Liver (tissue), 9 donors: ENCODE measurements around the gene BIRC3. TPM values are rescaled to one million over a fixed set of nuclear protein-coding genes. Genes with fewer than 3 reads are reported as not detected.

Source experiments
- DNase-seq: peaks from one replicate; pipeline ENCODE4 v3.0.0-alpha.2; 2017; ENCODE audit warnings: low spot score
- H3K27ac ChIP-seq, 2 donors: one replicate each; pipeline ENCODE4 v1.7.0; 2013; ENCODE audit warnings: inconsistent platforms in 2 of 2, low read length in 2 of 2, control low read depth in 1 of 2, low read depth in 1 of 2, mild to moderate bottlenecking in 1 of 2
- H3K27me3 ChIP-seq, 4 donors: one replicate each; pipeline versions ENCODE4 v1.6.1 to v1.7.0; 2013; ENCODE audit warnings: low read length in 3 of 4, inconsistent platforms in 1 of 4, mild to moderate bottlenecking in 1 of 4, moderate library complexity in 1 of 4; ENCODE audit not compliant: control insufficient read depth in 4 of 4, insufficient read depth in 4 of 4
- H3K36me3 ChIP-seq, 4 donors: one replicate each; pipeline versions ENCODE4 v1.6.1 to v1.7.0; 2013; ENCODE audit warnings: low read length in 3 of 4, mild to moderate bottlenecking in 3 of 4, low read depth in 1 of 4, moderate library complexity in 1 of 4; ENCODE audit not compliant: control insufficient read depth in 4 of 4, insufficient read depth in 3 of 4
- H3K4me1 ChIP-seq, 4 donors: one replicate each; pipeline versions ENCODE4 v1.6.1 to v1.7.0; 2013; ENCODE audit warnings: low read length in 3 of 4, mild to moderate bottlenecking in 3 of 4, moderate library complexity in 1 of 4; ENCODE audit not compliant: control insufficient read depth in 4 of 4, insufficient read depth in 4 of 4
- H3K4me3 ChIP-seq, 3 donors: one replicate each; pipeline versions ENCODE4 v1.6.1 to v1.7.0; 2013; ENCODE audit warnings: low read length in 3 of 3, control low read depth in 1 of 3, low read depth in 1 of 3, mild to moderate bottlenecking in 1 of 3
- H3K9ac ChIP-seq, 2 donors: one replicate each; pipeline ENCODE4 v1.7.0; 2013; ENCODE audit warnings: low read length in 2 of 2, mild to moderate bottlenecking in 2 of 2, moderate library complexity in 2 of 2, control low read depth in 1 of 2, low read depth in 1 of 2
- H3K9me3 ChIP-seq, 4 donors: one replicate each; pipeline versions ENCODE4 v1.6.1 to v1.7.0; 2013; ENCODE audit warnings: low read length in 3 of 4; ENCODE audit not compliant: control insufficient read depth in 4 of 4
- EGR1 ChIP-seq, 2 donors: IDR thresholded peaks; 2 replicates each; pipeline ENCODE4 v1.6.1; 2016 to 2018; ENCODE audit warnings: antibody characterized with exemption in 2 of 2, low read depth in 2 of 2
- FOXA1 ChIP-seq: IDR thresholded peaks from 2 replicates; pipeline ENCODE4 v1.6.1; 2016; ENCODE audit warnings: antibody characterized with exemption
- GABPA ChIP-seq, 2 donors: IDR thresholded peaks in 1 of 2; conservative IDR thresholded peaks in 1 of 2; 2 replicates each; pipeline ENCODE4 v1.6.1; 2016; ENCODE audit warnings: antibody characterized with exemption in 2 of 2, mild to moderate bottlenecking in 1 of 2, moderate library complexity in 1 of 2
- HNF4A ChIP-seq, 2 donors: conservative IDR thresholded peaks; 2 replicates each; pipeline ENCODE4 v1.6.1; 2016; ENCODE audit warnings: antibody characterized with exemption in 2 of 2, mild to moderate bottlenecking in 2 of 2
- HNF4G ChIP-seq: IDR thresholded peaks from 2 replicates; pipeline ENCODE4 v1.6.1; 2016; ENCODE audit warnings: antibody characterized with exemption
- JUND ChIP-seq, 2 donors: IDR thresholded peaks; 2 replicates each; pipeline ENCODE4 v1.6.1; 2016; ENCODE audit warnings: antibody characterized with exemption in 2 of 2
- NR2F2 ChIP-seq: IDR thresholded peaks from 2 replicates; pipeline ENCODE4 v1.6.1; 2016; ENCODE audit warnings: antibody characterized with exemption
- RAD21 ChIP-seq, 2 donors: IDR thresholded peaks; 2 replicates each; pipeline ENCODE4 v1.6.1; 2016; ENCODE audit warnings: antibody characterized with exemption in 2 of 2, mild to moderate bottlenecking in 2 of 2
- RXRA ChIP-seq, 2 donors: IDR thresholded peaks; 2 replicates each; pipeline ENCODE4 v1.6.1; 2017 to 2018; ENCODE audit warnings: antibody characterized with exemption in 2 of 2, mild to moderate bottlenecking in 1 of 2
- SP1 ChIP-seq: IDR thresholded peaks from 2 replicates; pipeline ENCODE4 v1.6.1; 2018; ENCODE audit warnings: antibody characterized with exemption, mild to moderate bottlenecking
- WGBS: extraction: QIAGEN DNeasy Blood & Tissue Kit; methylation state at CpG from one replicate; pipeline ENCODE4 v1.1.7; 2013; 5-methylcytosine and 5-hydroxymethylcytosine counted together
- polyA plus RNA-seq, 2 donors: library from polyadenylated mRNA; stranded (reverse) in 1 of 2; unstranded in 1 of 2; fragments of 200-250 nt in 1 of 2; fragments of >200 nt in 1 of 2; fragmentation: Nextera tagmentation in 1 of 2; extraction: Ambion mirVana in 1 of 2; gene quantifications; one replicate each; pipeline versions ENCODE4 v1.2.1 to v1.2.3, GENCODE V29; 2013 to 2015
- total RNA-seq, 2 donors: library from RNA; depleted of rRNA; stranded (reverse); fragments of >200 nt; gene quantifications; one replicate each; pipeline ENCODE4 v1.2.3, GENCODE V29; 2014
- TF ChIP-seq, protein P1 (sequence below): IDR thresholded peaks from 2 replicates; pipeline ENCODE4 v1.6.1; 2016; ENCODE audit warnings: antibody characterized with exemption, mild to moderate bottlenecking
- TF ChIP-seq, protein P2 (sequence below): IDR thresholded peaks from 2 replicates; pipeline ENCODE4 v1.6.1; 2016; ENCODE audit warnings: antibody characterized with exemption
- TF ChIP-seq, protein P3 (sequence below): IDR thresholded peaks from 2 replicates; pipeline ENCODE4 v1.6.1; 2016; ENCODE audit warnings: antibody characterized with exemption
- TF ChIP-seq, protein P4 (sequence below): IDR thresholded peaks from 2 replicates; pipeline ENCODE4 v1.6.1; 2016; ENCODE audit warnings: antibody characterized with exemption
- donor health status: healthy.
- donor health status: healthy.
- donor health status: healthy.
- donor health status: healthy.
- donor health status: healthy.

Gene BIRC3
- total and polyA plus RNA-seq, 4 donors = 1.4 to 8.1 (median 2.9) TPM

DNA sequence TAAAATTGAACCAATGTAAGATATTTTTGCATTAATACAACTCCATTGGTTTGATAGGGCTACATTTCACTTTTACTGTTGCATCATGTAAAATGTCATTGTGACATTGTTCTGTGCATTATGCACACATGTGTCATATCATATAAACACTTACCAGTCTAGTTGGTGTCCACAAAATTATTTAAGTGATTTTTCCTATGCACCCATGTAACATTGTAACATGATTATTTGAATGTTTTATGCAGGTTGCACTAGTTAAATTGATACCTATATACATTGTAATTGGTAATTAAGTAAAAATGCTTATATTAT lies 9.6 kb upstream of the BIRC3 start:
- Histone ChIP-seq H3K9ac (no peak overlapping the region), H3K27me3 (no peaks in the 10 kb centered on the region), H3K9me3 (peaks cover 0 to 2% (median under 1%) of the 10 kb centered on the region in 4 donors), H3K27ac (no peak overlapping the region), H3K4me1 (no peaks in the 10 kb centered on the region), H3K36me3 (no peaks in the 10 kb centered on the region), H3K4me3 (no peak overlapping the region)
- no peak for DNase-seq
- TF ChIP-seq GABPA (IDR thresholded peaks at IDR 0.05 in 1 of 2, conservative IDR thresholded peaks at IDR 0.05 in 1 of 2) = no peak
- TF ChIP-seq JUND (IDR thresholded peaks at IDR 0.05) = no peak
- no peak for TF ChIP-seq NR2F2
- no peak for TF ChIP-seq HNF4G
- TF ChIP-seq HNF4A (conservative IDR thresholded peaks at IDR 0.05) = no peak
- TF ChIP-seq RXRA (IDR thresholded peaks at IDR 0.05) = no peak
- TF ChIP-seq RAD21 (IDR thresholded peaks at IDR 0.05) = no peak
- no peak for TF ChIP-seq FOXA1
- no peak for TF ChIP-seq EGR1 (IDR thresholded peaks at IDR 0.05; ENCODE audit: low read depth in 2 of 2)
- TF ChIP-seq, protein P1, sequence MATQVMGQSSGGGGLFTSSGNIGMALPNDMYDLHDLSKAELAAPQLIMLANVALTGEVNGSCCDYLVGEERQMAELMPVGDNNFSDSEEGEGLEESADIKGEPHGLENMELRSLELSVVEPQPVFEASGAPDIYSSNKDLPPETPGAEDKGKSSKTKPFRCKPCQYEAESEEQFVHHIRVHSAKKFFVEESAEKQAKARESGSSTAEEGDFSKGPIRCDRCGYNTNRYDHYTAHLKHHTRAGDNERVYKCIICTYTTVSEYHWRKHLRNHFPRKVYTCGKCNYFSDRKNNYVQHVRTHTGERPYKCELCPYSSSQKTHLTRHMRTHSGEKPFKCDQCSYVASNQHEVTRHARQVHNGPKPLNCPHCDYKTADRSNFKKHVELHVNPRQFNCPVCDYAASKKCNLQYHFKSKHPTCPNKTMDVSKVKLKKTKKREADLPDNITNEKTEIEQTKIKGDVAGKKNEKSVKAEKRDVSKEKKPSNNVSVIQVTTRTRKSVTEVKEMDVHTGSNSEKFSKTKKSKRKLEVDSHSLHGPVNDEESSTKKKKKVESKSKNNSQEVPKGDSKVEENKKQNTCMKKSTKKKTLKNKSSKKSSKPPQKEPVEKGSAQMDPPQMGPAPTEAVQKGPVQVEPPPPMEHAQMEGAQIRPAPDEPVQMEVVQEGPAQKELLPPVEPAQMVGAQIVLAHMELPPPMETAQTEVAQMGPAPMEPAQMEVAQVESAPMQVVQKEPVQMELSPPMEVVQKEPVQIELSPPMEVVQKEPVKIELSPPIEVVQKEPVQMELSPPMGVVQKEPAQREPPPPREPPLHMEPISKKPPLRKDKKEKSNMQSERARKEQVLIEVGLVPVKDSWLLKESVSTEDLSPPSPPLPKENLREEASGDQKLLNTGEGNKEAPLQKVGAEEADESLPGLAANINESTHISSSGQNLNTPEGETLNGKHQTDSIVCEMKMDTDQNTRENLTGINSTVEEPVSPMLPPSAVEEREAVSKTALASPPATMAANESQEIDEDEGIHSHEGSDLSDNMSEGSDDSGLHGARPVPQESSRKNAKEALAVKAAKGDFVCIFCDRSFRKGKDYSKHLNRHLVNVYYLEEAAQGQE = no peak
- TF ChIP-seq, protein P2, sequence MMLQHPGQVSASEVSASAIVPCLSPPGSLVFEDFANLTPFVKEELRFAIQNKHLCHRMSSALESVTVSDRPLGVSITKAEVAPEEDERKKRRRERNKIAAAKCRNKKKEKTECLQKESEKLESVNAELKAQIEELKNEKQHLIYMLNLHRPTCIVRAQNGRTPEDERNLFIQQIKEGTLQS = no peak
- TF ChIP-seq, protein P3, sequence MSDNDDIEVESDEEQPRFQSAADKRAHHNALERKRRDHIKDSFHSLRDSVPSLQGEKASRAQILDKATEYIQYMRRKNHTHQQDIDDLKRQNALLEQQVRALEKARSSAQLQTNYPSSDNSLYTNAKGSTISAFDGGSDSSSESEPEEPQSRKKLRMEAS = no peak
- no peak for TF ChIP-seq SP1

DNA sequence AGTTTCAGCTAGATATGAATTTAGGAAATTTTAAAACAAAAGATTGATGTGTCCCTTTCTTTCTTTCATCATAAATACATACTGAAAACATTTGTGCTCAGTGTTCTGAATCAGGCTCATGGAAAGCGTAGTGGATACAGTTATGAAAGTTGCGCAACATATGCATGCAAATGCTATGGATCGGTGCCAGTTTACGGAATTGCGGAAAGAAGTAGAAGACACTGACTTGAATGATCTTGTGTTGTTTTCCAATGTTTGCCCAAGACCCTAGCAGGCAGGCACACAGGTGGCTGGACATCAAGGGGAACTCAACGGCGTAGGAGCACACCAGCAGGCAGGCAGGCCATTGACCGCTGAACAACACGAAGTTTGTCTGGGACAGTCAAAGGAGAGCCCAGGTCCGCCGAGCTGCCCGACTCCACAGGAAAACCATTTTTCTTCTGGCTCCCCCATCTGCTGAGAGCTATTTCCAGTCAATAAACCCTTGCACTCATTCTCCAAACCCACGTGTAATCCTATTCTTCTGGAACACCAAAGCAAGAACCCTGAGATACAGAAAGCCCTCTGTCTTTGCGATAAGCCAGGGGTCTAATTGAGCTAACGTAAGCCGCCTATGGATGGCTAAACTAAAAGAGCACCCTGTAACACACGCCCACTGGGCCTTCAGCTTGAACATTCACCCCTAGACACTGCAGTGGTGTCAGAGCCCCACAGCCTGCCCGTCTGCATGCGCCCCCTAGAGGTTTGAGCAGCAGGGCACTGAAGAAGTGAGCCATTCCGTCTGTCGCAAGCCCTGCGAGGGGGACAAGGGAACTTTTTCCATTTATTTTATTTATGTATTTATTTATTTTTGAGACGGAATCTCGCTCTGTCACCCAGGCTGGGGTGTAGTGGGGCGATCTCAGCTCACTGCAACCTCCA lies 7.4 kb upstream of the BIRC3 start:
- Histone ChIP-seq H3K4me3 (no peak overlapping the region), H3K4me1 (peaks cover 0 to 7% (median 5%) of the 10 kb centered on the region in 4 donors), H3K9ac (no peak overlapping the region), H3K27ac (no peak overlapping the region), H3K9me3 (no peaks in the 10 kb centered on the region), H3K36me3 (no peaks in the 10 kb centered on the region), H3K27me3 (no peaks in the 10 kb centered on the region)
- 92% methylated on average over 25 of the region's 25 CpGs for WGBS
- TF ChIP-seq HNF4G (no peak), SP1 (no peak), JUND (IDR thresholded peaks at IDR 0.05) (no peak)
- TF ChIP-seq, protein P4, sequence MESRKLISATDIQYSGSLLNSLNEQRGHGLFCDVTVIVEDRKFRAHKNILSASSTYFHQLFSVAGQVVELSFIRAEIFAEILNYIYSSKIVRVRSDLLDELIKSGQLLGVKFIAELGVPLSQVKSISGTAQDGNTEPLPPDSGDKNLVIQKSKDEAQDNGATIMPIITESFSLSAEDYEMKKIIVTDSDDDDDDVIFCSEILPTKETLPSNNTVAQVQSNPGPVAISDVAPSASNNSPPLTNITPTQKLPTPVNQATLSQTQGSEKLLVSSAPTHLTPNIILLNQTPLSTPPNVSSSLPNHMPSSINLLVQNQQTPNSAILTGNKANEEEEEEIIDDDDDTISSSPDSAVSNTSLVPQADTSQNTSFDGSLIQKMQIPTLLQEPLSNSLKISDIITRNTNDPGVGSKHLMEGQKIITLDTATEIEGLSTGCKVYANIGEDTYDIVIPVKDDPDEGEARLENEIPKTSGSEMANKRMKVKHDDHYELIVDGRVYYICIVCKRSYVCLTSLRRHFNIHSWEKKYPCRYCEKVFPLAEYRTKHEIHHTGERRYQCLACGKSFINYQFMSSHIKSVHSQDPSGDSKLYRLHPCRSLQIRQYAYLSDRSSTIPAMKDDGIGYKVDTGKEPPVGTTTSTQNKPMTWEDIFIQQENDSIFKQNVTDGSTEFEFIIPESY = no peak
- TF ChIP-seq, protein P3 = no peak
- no peak for DNase-seq
